ENCODE results near the gene ARHGEF28. TPM values are rescaled to one million over a fixed set of nuclear protein-coding genes. Genes with fewer than 3 reads are reported as not detected.

The ARHGEF28 gene
- total and polyA plus RNA-seq, 12 donors: 0.62 to 3.4 (median 1.5) TPM

GRCh38 chr5:73718762-73719161 lies 92.8 kb downstream of the ARHGEF28 start:
- H3K27me3 ChIP-seq: peaks cover 0 to 17% (median 4%) of the 10 kb centered on the region in 7 donors
- DNase-seq: no peak
- no peak for TF ChIP-seq CTCF (IDR thresholded peaks at IDR 0.05)
- H3K4me1 ChIP-seq: peaks cover 0 to 16% (median 0%) of the 10 kb centered on the region in 9 donors
- 90 to 92% methylated on average over 3 of the region's 3 CpGs for WGBS, 2 donors
- H3K36me3 ChIP-seq: no peaks in the 10 kb centered on the region
- no peak overlapping the region for H3K4me3 ChIP-seq
- no peak for ATAC-seq
- no peak overlapping the region for H3K27ac ChIP-seq
- intact Hi-C loops (cut with DNase I): no loop called here
- H3K9me3 ChIP-seq: no peaks in the 10 kb centered on the region

- intact Hi-C loops (cut with DNase I): no loop called here
- Histone ChIP-seq H3K9me3 (no peaks in the 10 kb centered on the region), H3K27ac (no peak overlapping the region), H3K4me1 (peaks cover 0 to 13% (median 0%) of the 10 kb centered on the region in 9 donors), H3K36me3 (no peaks in the 10 kb centered on the region), H3K27me3 (peaks cover 0 to 18% (median 7%) of the 10 kb centered on the region in 7 donors), H3K4me3 (no peak overlapping the region)
- WGBS, 2 donors: 86 to 87% methylated on average over 3 of the region's 3 CpGs
- DNase-seq: no peak
- ATAC-seq: no peak
- TF ChIP-seq CTCF (IDR thresholded peaks at IDR 0.05): no peak
These were observed 93.6 kb downstream of the ARHGEF28 start for GRCh38 chr5:73719632-73720031.

- TF ChIP-seq CTCF (IDR thresholded peaks at IDR 0.05): no peak
- H3K4me1 ChIP-seq: peaks cover 0 to 10% (median 3%) of the 10 kb centered on the region in 9 donors
- no peaks in the 10 kb centered on the region for H3K36me3 ChIP-seq
- no peak overlapping the region for H3K4me3 ChIP-seq
- no peaks in the 10 kb centered on the region for H3K9me3 ChIP-seq
- no peak for DNase-seq
- 47 to 61% methylated on average over 1 of the region's 1 CpG for WGBS, 2 donors
- intact Hi-C loops (cut with DNase I): no loop called here
- no peak overlapping the region for H3K27ac ChIP-seq
- H3K27me3 ChIP-seq: peaks cover 0 to 18% (median 7%) of the 10 kb centered on the region in 7 donors
- no peak for ATAC-seq
These were observed 96.2 kb downstream of the ARHGEF28 start for GRCh38 chr5:73722231-73722630.

GRCh38 chr5:73726071-73726470 lies 100.1 kb downstream of the ARHGEF28 start:
- Histone ChIP-seq H3K27ac (no peak overlapping the region), H3K27me3 (peaks cover 0 to 11% (median 7%) of the 10 kb centered on the region in 7 donors), H3K9me3 (no peaks in the 10 kb centered on the region), H3K4me3 (no peak overlapping the region), H3K4me1 (peaks cover 0 to 17% (median 4%) of the 10 kb centered on the region in 9 donors), H3K36me3 (no peaks in the 10 kb centered on the region)
- ATAC-seq (no peak), DNase-seq (no peak)
- no peak for TF ChIP-seq CTCF (IDR thresholded peaks at IDR 0.05)
- intact Hi-C loops (cut with DNase I): no loop called here
